DMS114 treated with DMSO at 0.1 percent for 48 hours (cell line): ENCODE results near the gene IQCH.

ENCODE experiments used
- DNase-seq: peaks from one replicate; lab custom pipeline; 2025; ENCODE audit not compliant: unreplicated experiment; lab: John Stamatoyannopoulos, UW

The IQCH gene

GRCh38 chr15:67254238-67255175 lies at the start of gene IQCH, which contains the start of gene AAGAB:
TSS of gene IQCH (plus strand) at chr15:67254786. CDS start at chr15:67254897, 111 bp downstream.
TSS of gene AAGAB (minus strand) at chr15:67254661. CDS start at chr15:67254631, 30 bp downstream.
- DNase-seq = peak; percentile 91

- DNase-seq = no peak
These were observed 46.9 kb upstream of the IQCH start for GRCh38 chr15:67207555-67208207.

- DNase-seq = no peak
These were observed 46.2 kb upstream of the IQCH start for GRCh38 chr15:67208396-67208795.

DNA sequence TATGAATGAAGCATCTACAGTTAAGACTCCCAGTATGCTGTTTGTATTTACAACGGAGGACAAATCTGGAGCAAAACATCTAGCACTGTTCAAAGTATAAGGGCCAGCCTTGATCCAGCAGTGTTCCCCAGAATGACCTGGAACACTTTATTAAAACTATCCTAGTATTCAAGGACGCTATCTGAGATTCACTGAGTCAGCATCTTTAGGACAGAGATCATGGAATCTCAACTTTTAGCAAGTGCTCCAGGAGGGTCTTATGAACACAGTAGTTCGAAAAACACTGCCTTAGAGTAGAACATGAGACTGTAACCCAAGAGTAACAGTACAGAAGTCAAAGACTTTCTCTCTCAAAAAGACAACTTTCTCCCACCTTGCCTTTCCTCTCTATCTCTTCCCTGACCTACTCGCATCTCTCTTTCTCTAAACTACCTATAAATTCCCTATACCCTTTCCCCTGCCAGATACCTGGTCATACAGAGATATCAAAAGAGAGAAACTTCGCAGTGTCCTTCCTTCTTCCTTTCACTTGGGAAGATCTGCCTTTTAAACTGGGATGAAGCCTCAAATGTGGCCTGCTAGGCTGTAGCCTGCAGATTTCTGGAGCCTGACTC lies 43.9 kb upstream of the IQCH start:
- DNase-seq = no peak

GRCh38 chr15:67212684-67213367 lies 41.8 kb upstream of the IQCH start:
- no peak for DNase-seq

DNA sequence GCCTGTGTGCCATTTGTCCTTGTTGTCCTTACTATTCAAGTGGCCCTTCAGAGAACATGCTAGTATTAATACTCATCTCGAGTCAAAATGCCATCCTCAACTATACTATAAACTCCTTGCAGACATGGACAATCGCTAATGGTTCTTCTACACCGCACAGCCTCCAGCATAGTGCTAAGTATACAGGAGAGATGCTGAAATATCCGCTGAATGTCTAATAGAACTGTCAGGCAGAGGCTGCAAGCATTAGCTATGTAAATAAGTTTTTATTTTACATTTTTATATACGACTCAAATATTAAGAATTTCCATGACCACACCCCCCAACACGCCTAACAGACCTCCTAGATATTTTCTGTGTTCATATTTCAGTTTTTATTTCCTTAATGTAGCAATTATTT lies 39.5 kb upstream of the IQCH start:
- DNase-seq = no peak

DNA sequence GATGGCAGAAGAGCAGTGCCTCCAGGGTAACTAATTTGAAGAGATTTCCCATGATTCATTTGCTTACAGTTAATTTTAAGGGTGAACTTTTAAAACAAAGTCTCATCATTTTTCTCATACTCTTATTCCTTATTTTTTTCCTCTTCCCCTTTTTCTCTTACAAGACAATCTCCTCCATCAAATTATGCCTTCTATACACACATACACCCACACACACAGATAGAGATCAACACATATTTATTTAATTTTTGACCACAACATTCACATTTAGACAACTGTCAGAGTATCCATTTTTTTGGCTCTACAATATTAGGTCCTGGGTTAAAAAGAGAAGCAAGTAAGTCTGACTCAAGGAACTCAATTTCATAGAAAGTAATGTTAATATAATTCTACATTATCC lies 37.7 kb upstream of the IQCH start:
- DNase-seq = no peak

DNA sequence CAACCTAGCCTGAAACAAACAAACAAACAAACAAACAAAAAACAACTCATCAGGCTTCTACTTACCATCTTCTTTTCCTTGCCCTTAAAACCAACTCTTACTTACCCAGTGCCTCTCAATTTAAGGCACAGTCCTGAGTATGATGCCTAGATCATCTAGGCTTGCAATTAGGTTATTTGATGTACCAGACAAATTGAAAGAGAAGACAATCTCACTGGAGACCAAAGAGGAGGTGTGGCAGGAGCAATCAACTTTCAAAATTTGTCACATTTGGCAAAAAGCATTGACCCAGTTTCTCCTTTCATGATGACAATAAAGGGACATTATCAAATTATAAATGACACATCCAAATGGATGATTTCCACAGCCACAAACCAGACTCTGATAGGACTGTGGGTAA lies 36.2 kb upstream of the IQCH start:
- DNase-seq = no peak

- no peak for DNase-seq
These were observed 35.3 kb upstream of the IQCH start for GRCh38 chr15:67219288-67219687.

DNA sequence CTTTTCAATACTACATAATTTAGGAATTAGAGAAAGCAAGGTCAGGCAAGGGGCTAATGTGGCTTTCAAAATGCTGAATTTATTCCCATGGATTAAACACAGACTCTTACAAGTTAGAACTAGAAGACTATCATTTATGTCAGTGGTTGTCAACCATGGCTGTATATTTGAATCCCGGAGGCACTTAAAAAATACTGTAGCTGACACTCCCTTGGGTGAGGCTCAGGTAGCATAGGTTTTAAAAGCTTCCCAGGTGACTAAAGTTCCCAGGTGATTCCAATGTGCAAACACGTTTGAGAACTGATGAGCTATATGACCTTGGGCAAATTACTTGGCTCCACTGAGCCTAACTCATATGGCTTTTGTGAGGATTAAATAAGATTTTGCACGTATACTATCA lies 29.7 kb upstream of the IQCH start:
- DNase-seq = no peak

DNA sequence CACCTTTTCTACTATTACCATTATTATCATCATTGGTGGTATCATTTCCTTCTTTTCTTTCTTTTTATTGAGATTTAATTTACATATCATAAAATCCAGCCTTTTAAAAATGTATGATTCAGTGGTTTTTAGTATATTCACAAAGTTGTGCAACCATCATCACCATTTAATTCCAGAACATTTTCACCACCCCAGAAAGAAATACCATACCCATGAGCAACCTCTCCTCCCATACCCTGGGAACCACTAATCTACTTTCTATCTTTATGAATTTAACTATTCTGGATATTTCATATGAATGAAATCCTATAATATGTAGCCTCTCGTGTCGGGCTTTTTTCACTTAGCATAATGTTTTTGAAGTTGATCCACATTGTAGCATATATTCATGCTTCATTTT lies 29.2 kb upstream of the IQCH start:
- no peak for DNase-seq

DNA sequence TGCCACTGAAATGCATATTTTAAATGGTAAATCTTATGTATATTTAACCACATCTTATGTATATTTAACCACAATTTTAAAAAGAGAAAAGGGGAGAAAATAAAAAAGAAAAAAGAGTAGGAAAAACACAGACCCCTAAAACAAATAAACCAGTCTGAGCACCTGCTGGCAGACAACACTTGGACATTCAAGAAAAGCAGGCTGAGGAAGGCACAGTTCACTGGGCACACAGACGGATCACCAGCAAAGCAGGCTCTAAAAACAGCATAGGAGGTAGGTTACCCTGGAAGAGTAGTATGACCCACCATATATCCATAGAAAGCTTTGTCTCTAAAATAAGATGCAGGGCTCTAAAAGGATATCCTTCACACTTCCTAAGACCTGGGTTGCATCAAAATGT lies 27.2 kb upstream of the IQCH start:
- no peak for DNase-seq

DNA sequence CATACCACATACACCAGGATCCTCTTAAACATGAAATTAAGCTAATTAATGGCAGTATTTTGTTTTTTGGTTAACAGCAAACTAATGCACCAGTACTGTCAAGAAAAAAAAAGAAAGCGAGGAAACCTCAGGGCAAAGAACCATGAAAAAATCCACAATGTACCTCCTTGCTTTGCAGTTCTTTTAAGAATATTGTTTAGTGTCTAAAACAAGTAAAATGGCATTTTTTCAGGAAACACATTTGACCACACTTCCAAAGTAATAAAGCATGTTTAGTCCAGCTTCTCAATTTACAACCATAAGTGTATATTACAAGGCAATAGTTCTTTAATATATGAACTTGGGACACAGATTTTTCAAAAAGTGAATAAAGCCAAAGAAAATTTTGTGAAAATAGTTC lies 26.7 kb upstream of the IQCH start:
- DNase-seq = no peak

- no peak for DNase-seq
These were observed 26.3 kb upstream of the IQCH start for GRCh38 chr15:67228286-67228685.

DNA sequence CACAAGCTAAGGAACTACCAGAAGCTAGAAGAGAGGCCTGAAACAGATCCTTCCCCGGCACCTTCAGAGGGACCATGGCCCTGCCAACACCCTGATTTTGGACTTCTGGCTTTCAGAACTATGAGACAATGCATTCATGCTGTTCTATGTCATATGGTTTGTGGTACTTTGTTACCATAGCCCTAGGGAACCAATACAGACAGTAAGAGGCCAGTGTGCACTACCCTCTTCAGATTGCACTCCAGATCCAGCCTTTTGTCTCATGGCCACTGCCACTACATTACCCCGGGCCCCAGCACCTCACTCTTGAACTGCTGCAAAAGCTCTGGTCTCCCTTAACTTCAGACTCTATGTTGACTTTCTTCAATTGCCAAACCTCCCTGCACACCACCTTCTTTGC lies 24.1 kb upstream of the IQCH start:
- DNase-seq = no peak

GRCh38 chr15:67232591-67232990 lies 22.0 kb upstream of the IQCH start:
- no peak for DNase-seq

- DNase-seq = no peak
These were observed 14.1 kb upstream of the IQCH start for GRCh38 chr15:67240235-67241131.

GRCh38 chr15:67241132-67241855 lies 13.3 kb upstream of the IQCH start:
- no peak for DNase-seq

DNA sequence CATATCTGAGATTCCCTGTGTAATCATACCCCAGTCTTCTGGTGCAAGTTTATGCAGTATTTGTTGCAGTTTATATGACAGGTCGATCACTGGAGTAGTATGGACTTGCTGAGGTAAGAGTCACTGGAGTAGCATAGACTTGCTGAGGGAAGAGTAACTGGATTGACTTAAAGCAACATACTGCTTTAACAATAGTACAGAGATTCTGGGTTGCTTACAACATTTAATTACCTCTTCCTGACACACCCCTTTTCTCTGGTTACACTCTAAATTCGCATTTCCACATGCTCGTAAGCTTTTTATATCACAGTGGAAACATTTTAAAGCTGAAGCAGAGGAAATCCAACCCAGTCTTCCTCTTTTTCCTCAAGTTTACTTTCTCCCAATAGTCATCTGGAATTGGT lies 11.9 kb upstream of the IQCH start:
- no peak for DNase-seq
